MG63 (cell line): ENCODE results near the gene COL2A1. TPM values are rescaled to one million over a fixed set of nuclear protein-coding genes. Genes with fewer than 3 reads are reported as not detected.

Experiments used
- DNase-seq: peaks from one replicate; pipeline ENCODE4 v3.0.0-alpha.2; 2020
- H3K27me3 ChIP-seq: fragments of 250-450 bp; sonication (Bioruptor Pico); 2 replicates; pipeline ENCODE4 v1.5.1; 2020; ENCODE audit warnings: mild to moderate bottlenecking, moderate library complexity
- H3K36me3 ChIP-seq: fragments of 250-450 bp; sonication (Bioruptor Pico); 2 replicates; pipeline ENCODE4 v1.5.1; 2020; ENCODE audit warnings: mild to moderate bottlenecking, moderate library complexity
- H3K4me3 ChIP-seq: fragments of 250-450 bp; sonication (Bioruptor Pico); 2 replicates; pipeline ENCODE4 v1.5.1; 2020; ENCODE audit warnings: mild to moderate bottlenecking, moderate library complexity
- H3K9me3 ChIP-seq: fragments of 250-450 bp; sonication (Bioruptor Pico); 2 replicates; pipeline ENCODE4 v1.5.1; 2020; ENCODE audit warnings: mild to moderate bottlenecking, moderate library complexity
- total RNA-seq: library from RNA; depleted of rRNA; stranded (reverse); fragments of >200 nt; shearing (Covaris generic); gene quantifications from 2 replicates; pipeline ENCODE4 v1.2.3, GENCODE V29; 2014; ENCODE audit warnings: low replicate concordance

COL2A1 gene
- total RNA-seq, 1 experiment from 2014 or later, result not detected

DNA sequence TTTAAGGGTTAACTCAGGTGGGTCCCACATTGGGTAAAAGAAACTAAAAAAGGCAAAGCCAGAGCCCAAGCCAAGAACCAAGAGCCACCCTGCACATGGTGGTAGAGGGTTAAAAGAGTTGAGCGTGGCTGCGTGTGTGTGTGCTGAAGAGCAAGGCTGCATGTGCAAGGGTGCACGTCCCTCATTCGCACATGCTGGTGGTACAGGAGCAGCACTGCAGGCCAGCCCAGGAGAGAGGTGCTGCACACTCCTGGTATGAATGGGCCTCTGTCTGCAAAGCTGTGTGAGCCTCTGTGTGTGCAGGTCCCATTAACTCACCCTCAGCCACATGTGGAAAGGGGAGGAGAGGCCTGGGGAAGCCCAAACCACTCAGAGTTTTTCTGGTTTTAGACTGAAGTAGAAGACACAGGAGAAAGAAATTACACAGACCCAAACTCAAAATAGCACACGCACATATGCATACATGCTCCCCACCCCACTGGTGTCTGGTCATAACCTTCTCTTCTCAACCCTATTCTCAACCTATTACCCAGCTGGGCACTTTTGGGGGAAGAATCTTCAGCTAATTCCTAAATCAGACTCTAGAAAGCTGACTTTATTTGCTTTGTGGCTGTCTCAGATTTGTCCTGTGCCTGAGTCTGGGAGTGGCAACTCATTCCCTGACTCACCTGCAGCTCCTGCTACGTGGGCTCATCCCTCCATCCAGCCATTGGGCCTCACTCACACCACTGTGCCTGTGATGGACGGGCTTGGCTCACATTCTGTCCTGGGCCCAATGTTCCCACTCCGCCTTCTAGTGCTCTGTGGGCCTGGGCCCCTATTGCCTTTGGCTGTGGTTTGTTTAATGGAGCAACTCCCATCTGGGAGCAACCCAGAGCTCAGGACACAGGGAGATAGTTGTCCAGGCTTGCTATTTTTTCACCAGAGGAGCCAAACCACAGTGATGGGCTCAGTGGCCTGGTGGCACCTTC is 30.8 kb upstream of the COL2A1 start:
- Histone ChIP-seq H3K9me3 (no peaks in the 10 kb centered on the region), H3K27me3 (no peaks in the 10 kb centered on the region), H3K36me3 (no peaks in the 10 kb centered on the region), H3K4me3 (no peak overlapping the region)
- DNase-seq, result no peak

GRCh38 chr12:48033451-48033850 is 29.2 kb upstream of the COL2A1 start:
- no peak overlapping the region for H3K4me3 ChIP-seq

DNA sequence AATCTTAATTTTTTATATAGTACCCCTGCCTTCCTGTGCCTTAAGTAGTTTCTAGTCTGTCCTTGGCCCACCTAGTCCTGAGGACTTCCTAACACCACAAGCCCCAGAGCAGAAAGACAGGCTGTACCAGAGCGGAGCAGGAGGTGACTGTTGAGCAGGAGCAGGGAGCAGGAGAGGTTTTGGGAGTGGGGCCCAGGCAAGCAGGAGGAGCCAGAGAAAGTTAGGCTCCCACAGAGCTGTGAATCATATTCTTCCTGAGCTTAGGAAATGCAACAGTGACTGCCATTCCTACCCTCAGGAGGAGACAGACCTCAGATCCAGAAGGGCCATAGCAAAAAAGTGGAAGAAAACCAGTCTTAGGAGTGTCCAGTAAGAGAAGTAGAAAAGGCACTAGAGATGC is 28.3 kb upstream of the COL2A1 start:
- Histone ChIP-seq H3K27me3 (no peaks in the 10 kb centered on the region), H3K36me3 (no peaks in the 10 kb centered on the region), H3K9me3 (no peaks in the 10 kb centered on the region), H3K4me3 (no peak overlapping the region)
- no peak for DNase-seq

More at GRCh38 chr12:48033451-48033850, 29.2 kb upstream of the COL2A1 start:
- DNase-seq, result no peak
- Histone ChIP-seq H3K9me3 (no peaks in the 10 kb centered on the region), H3K27me3 (no peaks in the 10 kb centered on the region), H3K36me3 (no peaks in the 10 kb centered on the region)

DNA sequence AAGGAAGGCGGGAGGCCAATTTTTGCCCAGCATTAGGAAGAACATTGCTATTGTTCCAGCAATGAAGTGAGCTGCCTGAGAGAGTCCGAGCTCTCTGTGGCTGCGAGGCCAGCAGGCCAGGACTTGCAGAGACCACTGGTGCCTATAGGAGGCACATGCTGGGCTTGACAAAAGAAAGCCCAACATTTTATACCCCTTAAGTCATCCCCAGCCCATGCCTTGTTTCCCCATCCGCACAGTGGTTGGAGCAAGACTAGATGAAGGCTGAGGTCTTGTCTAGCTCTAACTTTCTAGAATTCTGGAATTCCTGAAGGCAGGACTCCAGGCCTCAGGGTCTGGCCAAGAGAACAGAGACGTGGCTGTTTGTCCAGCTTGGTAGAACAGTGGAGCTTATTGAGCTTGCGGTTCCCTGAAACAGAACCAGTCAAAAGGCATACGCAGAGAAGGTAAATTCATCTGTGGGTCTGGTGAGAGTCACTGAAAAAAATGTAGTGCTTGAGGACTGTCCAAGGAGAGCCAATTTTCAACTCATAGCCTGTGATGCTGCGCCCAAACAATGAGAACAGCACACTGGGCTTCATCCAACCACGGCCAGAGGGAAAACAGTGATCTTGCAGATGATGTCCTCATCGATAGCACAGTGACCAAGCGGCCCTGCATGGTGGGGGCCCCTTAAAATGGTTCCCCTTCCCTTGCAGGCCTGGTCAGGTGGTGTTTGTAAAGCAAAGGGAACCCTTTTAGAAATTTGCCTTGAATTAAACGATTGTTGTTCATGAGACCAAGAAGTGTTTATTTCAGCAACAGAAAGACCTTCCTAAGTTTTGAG is 27.1 kb upstream of the COL2A1 start:
- Histone ChIP-seq H3K4me3 (no peak overlapping the region), H3K36me3 (no peaks in the 10 kb centered on the region), H3K27me3 (no peaks in the 10 kb centered on the region), H3K9me3 (no peaks in the 10 kb centered on the region)
- no peak for DNase-seq

DNA sequence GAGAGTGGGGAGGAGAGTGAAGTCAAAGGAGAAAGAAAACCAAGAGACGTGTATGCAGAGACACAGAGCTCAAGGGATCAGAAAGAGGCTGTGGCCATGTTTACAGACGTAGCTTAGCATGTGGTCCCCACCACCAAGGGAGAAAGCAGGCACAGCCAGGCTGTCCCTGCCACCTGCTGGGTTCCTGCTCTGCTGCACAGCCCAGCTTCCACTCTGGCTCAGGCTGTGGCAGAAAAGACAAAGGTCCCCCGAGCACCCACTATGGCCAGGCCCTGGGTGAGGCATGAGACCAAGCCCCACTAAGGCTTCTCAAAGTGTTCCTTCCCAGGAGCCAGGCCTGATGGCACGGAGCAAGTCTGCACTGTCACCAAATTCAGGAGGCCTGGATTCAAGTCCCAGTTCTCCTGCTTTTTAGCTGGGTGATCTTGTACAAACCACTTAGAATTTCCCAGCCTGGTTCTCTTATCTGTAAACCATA is 25.9 kb upstream of the COL2A1 start:
- Histone ChIP-seq H3K27me3 (no peaks in the 10 kb centered on the region), H3K4me3 (no peak overlapping the region), H3K36me3 (no peaks in the 10 kb centered on the region), H3K9me3 (no peaks in the 10 kb centered on the region)
- DNase-seq, result no peak

- no peak for DNase-seq
- Histone ChIP-seq H3K27me3 (no peaks in the 10 kb centered on the region), H3K9me3 (no peaks in the 10 kb centered on the region)
Observed at GRCh38 chr12:48029491-48030172, 25.4 kb upstream of the COL2A1 start.

DNA sequence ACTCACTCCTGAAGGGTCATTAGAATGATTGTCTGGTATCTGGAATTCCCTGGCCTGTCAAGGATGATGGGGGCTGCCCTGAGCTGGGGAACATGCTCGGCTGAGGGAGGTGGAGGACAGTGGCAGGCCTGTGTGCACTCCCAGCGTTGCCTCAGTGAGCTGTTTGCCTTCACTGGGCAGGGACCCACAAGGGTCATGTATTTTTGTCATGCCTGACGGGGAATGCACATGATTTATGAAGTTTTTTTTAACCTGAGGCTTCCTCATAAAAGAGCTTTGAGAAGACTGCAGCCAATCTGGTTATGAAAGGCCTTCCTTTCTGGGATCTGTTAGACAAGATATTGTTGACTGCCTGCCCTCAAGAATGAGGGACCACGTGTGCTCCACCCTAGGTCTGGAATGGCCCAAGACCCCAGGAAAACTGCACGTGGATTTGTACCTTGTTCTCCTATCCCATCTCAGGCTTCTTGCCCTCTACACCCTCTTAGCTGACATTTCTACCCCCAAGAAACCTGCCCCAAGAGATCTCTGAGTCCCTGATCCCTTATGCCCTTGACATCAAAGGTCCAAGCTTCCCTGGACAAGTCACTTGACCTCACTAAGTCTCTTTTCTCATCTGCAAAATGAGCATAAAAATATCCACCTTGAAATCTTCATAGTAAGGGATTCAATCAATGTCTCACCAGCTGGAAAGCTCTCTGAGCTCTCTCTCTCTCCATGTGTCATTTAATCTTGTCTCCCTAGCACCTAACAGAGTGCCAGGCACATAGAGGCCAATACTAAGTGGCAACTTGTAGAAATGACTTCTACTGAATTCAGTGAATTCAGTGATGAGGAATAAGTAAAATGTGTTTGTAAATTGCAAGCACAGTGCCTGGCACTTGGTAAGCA is 24.5 kb upstream of the COL2A1 start:
- DNase-seq, result no peak
- no peaks in the 10 kb centered on the region for H3K9me3 ChIP-seq
- no peak overlapping the region for H3K4me3 ChIP-seq
- H3K27me3 ChIP-seq, result no peaks in the 10 kb centered on the region
- H3K36me3 ChIP-seq, result no peaks in the 10 kb centered on the region

More at GRCh38 chr12:48029491-48030172, 25.4 kb upstream of the COL2A1 start:
- Histone ChIP-seq H3K4me3 (no peak overlapping the region), H3K36me3 (no peaks in the 10 kb centered on the region)

- Histone ChIP-seq H3K27me3 (0 out of 2 replicates have a peak, but pooled peaks cover 2% of the 10 kb centered on the region), H3K4me3 (no peak overlapping the region), H3K36me3 (no peaks in the 10 kb centered on the region), H3K9me3 (no peaks in the 10 kb centered on the region)
- DNase-seq, result no peak
Observed at GRCh38 chr12:48027183-48028002, 23.1 kb upstream of the COL2A1 start.

DNA sequence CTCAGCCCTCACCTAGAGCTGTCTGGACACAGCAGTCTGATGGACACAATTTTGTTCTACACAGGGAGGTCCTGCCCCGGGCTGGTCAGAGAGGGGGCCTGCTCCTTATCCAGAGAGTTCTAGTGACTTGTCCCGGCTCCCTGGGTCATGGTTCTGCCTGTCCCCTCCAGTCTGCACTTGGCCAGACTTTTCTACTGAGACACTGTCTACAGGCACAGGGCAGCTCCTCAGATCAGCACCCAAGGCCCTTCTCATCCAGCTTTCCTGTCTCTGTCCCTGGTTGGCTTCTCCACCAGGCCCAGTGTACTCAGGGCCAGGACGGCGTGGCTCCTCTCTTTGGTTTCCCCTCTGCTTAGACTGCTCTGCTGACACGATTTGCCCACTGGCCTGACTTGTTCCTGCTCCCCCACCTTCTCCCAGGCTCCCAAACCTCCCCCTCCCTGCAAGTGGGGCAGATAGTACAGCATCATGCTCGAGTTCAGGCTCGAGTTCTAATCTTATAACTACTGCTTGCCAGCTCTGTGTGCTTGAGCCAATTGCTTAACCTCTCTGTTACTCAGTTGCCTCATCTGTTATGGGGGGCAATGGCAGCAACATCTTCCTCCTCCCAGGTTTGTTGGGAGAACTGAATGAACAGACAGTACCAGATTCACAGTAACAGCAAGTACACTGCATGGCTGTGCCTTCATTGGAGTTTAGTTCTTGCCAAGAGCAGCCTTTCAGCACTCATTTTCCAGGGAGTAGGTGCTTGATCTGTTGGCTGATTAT is 22.0 kb upstream of the COL2A1 start:
- H3K27me3 ChIP-seq, result 0 out of 2 replicates have a peak, but pooled peaks cover 2% of the 10 kb centered on the region
- no peaks in the 10 kb centered on the region for H3K9me3 ChIP-seq
- H3K36me3 ChIP-seq, result no peaks in the 10 kb centered on the region
- H3K4me3 ChIP-seq, result no peak overlapping the region
- DNase-seq, result no peak

DNA sequence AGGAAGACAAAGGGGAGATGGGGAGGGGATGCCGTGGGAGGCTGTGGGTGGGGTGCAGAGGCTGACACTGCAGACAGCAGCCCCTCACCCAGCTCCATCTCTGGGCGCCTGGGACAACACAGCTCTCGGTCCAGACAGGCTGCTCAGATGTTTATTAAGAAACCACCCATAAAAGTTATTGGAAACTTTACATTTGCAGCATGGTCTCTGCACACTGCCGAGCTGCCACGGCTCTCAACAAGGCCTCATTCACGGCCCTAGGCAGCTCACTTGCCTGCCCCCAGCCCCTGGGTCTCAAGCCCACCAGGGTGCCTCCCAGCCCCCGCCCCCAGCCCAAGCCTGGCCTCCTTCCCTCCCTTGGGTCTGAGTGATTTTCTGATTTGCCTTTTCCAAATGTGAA is 21.0 kb upstream of the COL2A1 start:
- no peak for DNase-seq
- 0 out of 2 replicates have a peak, but pooled peaks cover 2% of the 10 kb centered on the region for H3K27me3 ChIP-seq
- H3K36me3 ChIP-seq, result no peaks in the 10 kb centered on the region
- H3K9me3 ChIP-seq, result no peaks in the 10 kb centered on the region
- H3K4me3 ChIP-seq, result no peak overlapping the region

DNA sequence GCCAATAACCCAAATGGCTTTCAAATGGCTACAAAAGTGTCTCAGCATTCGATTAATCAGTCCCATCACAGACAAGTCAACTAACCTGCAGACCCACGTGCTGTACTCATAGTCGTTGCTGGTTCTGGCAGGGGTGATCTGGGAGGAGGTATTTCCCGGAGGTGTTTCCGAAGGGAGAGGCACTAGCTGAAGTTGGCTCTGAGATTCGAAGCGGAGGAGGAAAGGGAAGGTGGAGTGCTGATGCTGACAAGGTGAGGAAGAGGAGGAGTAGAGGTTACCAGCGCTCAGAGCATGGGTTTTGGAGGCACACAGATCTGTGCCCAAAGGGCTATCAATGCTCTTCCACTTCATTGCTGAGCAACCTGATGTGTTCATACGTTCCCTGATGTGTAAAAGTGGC is 20.5 kb upstream of the COL2A1 start:
- no peaks in the 10 kb centered on the region for H3K36me3 ChIP-seq
- no peaks in the 10 kb centered on the region for H3K9me3 ChIP-seq
- peaks cover 4% of the 10 kb centered on the region; the same call in 1 of the 2 replicates for H3K27me3 ChIP-seq
- DNase-seq, result no peak
- H3K4me3 ChIP-seq, result no peak overlapping the region

DNA sequence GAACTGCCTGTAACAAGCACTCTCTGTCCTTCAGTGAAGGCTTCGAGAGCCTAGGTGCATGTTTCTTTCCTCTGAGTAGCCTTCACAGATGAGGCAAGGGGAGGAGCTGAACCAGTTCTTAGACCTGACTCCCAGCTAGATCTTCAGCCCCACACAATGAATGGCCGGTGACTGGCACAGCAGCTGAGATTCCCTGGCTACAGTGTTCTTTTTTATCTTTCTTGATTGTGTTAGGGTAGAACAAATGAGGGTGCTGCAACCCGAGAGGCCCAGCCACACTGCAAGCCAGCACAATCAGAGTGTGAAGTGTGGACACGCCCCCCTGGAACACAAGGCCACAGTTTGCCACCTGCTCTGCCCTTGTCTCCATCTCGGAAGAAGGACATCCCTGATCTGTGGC is 19.1 kb upstream of the COL2A1 start:
- no peak overlapping the region for H3K4me3 ChIP-seq
- no peak for DNase-seq
- H3K9me3 ChIP-seq, result no peaks in the 10 kb centered on the region
- no peaks in the 10 kb centered on the region for H3K36me3 ChIP-seq
- H3K27me3 ChIP-seq, result peaks cover 14% of the 10 kb centered on the region

DNA sequence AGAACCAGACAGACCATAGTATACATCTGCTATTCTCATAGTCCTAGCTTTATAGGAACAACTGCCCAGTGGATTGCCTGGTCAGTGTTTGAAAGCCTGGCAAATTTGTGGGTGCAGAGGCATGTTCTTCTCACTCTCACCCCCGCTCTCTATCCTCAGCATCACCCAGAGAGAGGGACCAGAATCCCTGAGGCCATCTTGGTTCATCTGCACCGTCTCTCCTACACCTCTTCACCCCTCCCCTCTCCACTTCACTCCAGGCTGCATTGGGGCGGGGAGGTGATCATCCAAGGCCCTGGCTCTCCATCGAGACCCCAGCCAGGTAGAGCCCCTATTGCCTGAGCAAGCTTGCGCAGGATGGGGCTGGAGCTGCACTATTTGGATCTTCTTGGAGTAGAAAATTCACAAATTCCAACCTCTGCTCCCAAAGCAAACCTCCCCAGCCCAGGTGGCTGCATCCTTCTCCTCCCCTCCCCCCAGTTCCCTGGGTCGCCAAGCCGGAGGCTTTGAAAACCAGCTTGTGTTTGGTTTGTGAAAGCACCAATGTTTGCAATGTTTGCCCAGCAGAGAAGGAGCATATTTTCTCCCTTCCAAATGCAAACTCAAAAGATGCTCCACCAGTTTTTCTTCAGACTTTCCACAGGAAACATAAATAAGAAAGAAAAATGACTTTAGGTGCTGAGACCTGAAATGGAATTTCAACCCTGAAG is 18.6 kb upstream of the COL2A1 start:
- Histone ChIP-seq H3K27me3 (peaks cover 15% of the 10 kb centered on the region), H3K4me3 (no peak overlapping the region), H3K9me3 (no peaks in the 10 kb centered on the region), H3K36me3 (no peaks in the 10 kb centered on the region)
- no peak for DNase-seq

DNA sequence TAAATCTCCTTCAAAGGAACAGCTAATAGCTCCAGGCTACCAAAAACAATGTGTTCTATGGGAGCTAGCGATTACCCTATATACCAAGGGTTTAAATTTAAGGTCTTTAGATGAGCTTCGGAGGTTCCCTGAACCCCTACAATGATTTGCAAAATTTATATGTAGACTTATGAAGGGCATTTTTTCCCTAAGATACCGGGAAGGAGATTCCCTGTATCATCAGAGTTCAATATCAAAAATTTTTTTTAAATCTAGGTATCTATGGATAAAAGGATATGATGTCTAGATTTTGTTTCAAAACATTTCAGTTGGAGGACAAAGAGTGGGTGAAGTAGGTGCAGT is 17.9 kb upstream of the COL2A1 start:
- Histone ChIP-seq H3K4me3 (no peak overlapping the region), H3K27me3 (peaks cover 15% of the 10 kb centered on the region)

More for the DNA sequence above, 17.9 kb upstream of the COL2A1 start:
- Histone ChIP-seq H3K36me3 (no peaks in the 10 kb centered on the region), H3K9me3 (no peaks in the 10 kb centered on the region)
- no peak for DNase-seq
